ENCODE results near the gene ZNF701.
"Not testable (repeated sequence)": the region's sequence is repeated elsewhere in the genome, so short reads cannot be mapped to it uniquely, and the experiment has no call there.

The ZNF701 gene

DNA sequence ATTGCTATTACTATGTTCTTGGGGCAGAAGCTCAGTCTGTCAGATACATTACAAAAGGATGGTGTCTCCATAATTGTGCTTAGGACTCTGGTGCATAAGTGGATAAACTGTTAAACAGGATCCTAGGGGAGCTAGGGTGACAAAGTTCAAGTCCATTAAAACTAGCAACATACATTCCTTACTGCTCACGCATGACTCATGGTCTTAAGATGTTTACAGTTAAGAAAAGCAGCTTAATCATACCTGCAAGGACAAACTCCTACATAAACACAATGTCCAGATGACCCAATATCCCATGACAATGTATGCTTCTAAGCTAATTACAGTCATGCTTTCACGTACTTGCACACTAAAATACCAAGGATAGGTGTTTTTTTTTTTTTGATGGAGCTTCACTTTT lies 3.5 kb upstream of the ZNF701 start:
- Histone ChIP-seq H3K4me3 (ENCODE audit: low read length) (no peak overlapping the region), H3K9me3 (ENCODE audit: insufficient read depth, low read depth, low read length) (no peaks in the 10 kb centered on the region), H3K27ac (ENCODE audit: low read depth, low read length) (no peak overlapping the region), H3K36me3 (ENCODE audit: insufficient read depth, low read length) (0 out of 2 replicates have a peak, but pooled peaks cover 4% of the 10 kb centered on the region), H3K9ac (ENCODE audit: low read depth, low read length) (no peak overlapping the region), H3K27me3 (ENCODE audit: insufficient read depth, low read length) (no peaks in the 10 kb centered on the region), H3K4me1 (ENCODE audit: insufficient read depth, low read length) (peaks cover 20% of the 10 kb centered on the region)
- WGBS, result 94% methylated on average over 2 of the region's 2 CpGs

DNA sequence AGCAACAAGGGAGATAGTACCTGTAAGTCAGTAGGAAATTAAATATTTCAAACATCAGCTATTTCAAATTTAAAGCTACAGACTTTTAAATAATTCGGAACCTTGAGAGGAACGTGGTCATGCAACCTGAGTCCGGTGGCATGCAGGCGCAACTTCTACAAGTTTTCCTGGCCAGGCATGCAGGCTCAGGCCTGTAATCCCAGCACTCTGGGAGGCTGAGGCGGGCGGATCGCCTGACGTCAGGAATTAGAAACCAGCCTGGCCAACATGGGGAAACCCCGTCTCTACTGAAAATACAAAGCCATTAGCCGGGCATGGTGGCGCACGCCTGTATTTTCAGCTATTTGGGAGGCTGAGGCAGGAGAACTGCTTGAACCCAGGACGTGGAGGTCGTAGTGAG lies 2.2 kb upstream of the ZNF701 start:
- Histone ChIP-seq H3K27me3 (ENCODE audit: insufficient read depth, low read length) (no peaks in the 10 kb centered on the region), H3K27ac (ENCODE audit: low read depth, low read length) (no peak overlapping the region), H3K36me3 (ENCODE audit: insufficient read depth, low read length) (0 out of 2 replicates have a peak, but pooled peaks cover 8% of the 10 kb centered on the region), H3K9me3 (ENCODE audit: insufficient read depth, low read depth, low read length) (no peaks in the 10 kb centered on the region), H3K4me3 (ENCODE audit: low read length) (no peak overlapping the region), H3K4me1 (ENCODE audit: insufficient read depth, low read length) (peaks cover 20% of the 10 kb centered on the region), H3K9ac (ENCODE audit: low read depth, low read length) (no peak overlapping the region)
- 96% methylated on average over 14 of the region's 14 CpGs for WGBS

- H3K36me3 ChIP-seq (ENCODE audit: insufficient read depth, low read length), result peaks cover 20% of the 10 kb centered on the region
- H3K9ac ChIP-seq (ENCODE audit: low read depth, low read length), result peak overlapping the region; percentile 85
- 6% methylated on average over 13 of the region's 13 CpGs for WGBS
- peak overlapping the region; percentile 87 for H3K4me3 ChIP-seq (ENCODE audit: low read length)
- not testable (repeated sequence) for H3K9me3 ChIP-seq (ENCODE audit: insufficient read depth, low read depth, low read length); H3K27me3 ChIP-seq (ENCODE audit: insufficient read depth, low read length)
- peaks cover 20% of the 10 kb centered on the region for H3K4me1 ChIP-seq (ENCODE audit: insufficient read depth, low read length)
- peak overlapping the region; percentile 85 for H3K27ac ChIP-seq (ENCODE audit: low read depth, low read length)
Measured at GRCh38 chr19:52569638-52569999, 468 bp upstream of the ZNF701 start.

GRCh38 chr19:52584736-52585440 lies 14.8 kb downstream of the ZNF701 start:
- no peaks in the 10 kb centered on the region for H3K27me3 ChIP-seq (ENCODE audit: insufficient read depth, low read length)
- H3K36me3 ChIP-seq (ENCODE audit: insufficient read depth, low read length), result peaks cover 48% of the 10 kb centered on the region
- H3K4me1 ChIP-seq (ENCODE audit: insufficient read depth, low read length), result no peaks in the 10 kb centered on the region
- H3K27ac ChIP-seq (ENCODE audit: low read depth, low read length), result no peak overlapping the region
- WGBS, result 94% methylated on average over 39 of the region's 39 CpGs
- 0 out of 2 replicates have a peak, but pooled peaks cover 5% of the 10 kb centered on the region for H3K9me3 ChIP-seq (ENCODE audit: insufficient read depth, low read depth, low read length)
- H3K4me3 ChIP-seq (ENCODE audit: low read length), result no peak overlapping the region; the same call in 1 of the 2 replicates
- H3K9ac ChIP-seq (ENCODE audit: low read depth, low read length), result no peak overlapping the region

GRCh38 chr19:52585604-52586003 lies 15.5 kb downstream of the ZNF701 start:
- Histone ChIP-seq H3K4me3 (ENCODE audit: low read length) (no peak overlapping the region), H3K36me3 (ENCODE audit: insufficient read depth, low read length) (peaks cover 50% of the 10 kb centered on the region)

GRCh38 chr19:52590728-52591127 lies 20.6 kb downstream of the ZNF701 start:
- peaks cover 30% of the 10 kb centered on the region for H3K36me3 ChIP-seq (ENCODE audit: insufficient read depth, low read length)
- WGBS, result 92% methylated on average over 5 of the region's 5 CpGs
- H3K27ac ChIP-seq (ENCODE audit: low read depth, low read length), result no peak overlapping the region
- no peaks in the 10 kb centered on the region for H3K9me3 ChIP-seq (ENCODE audit: insufficient read depth, low read depth, low read length)
- H3K27me3 ChIP-seq (ENCODE audit: insufficient read depth, low read length), result no peaks in the 10 kb centered on the region
- H3K4me1 ChIP-seq (ENCODE audit: insufficient read depth, low read length), result no peaks in the 10 kb centered on the region
- no peak overlapping the region for H3K9ac ChIP-seq (ENCODE audit: low read depth, low read length)
- H3K4me3 ChIP-seq (ENCODE audit: low read length), result no peak overlapping the region

More at GRCh38 chr19:52585604-52586003, 15.5 kb downstream of the ZNF701 start:
- Histone ChIP-seq H3K4me1 (ENCODE audit: insufficient read depth, low read length) (no peaks in the 10 kb centered on the region), H3K27ac (ENCODE audit: low read depth, low read length) (no peak overlapping the region), H3K9ac (ENCODE audit: low read depth, low read length) (no peak overlapping the region), H3K27me3 (ENCODE audit: insufficient read depth, low read length) (no peaks in the 10 kb centered on the region), H3K9me3 (ENCODE audit: insufficient read depth, low read depth, low read length) (0 out of 2 replicates have a peak, but pooled peaks cover 5% of the 10 kb centered on the region)
- 96% methylated on average over 6 of the region's 6 CpGs for WGBS

DNA sequence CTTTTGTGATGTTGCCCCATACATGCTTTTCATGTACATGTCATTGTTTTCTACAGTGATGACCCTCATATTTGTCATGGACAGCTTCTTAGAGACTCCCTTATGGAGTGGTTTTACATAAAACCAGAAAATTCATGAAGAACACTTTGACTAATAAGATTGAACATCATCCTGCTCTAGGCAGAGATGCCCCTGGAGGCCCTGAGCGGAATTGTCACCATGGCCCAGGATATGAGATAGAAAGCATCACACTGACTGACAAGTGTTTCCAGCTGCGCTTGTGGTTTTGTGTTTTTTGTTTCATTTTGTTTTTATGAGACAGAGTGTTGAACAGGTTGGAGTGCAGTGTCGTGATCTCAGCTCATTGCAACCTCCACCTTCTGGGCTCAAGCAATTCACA lies 22.2 kb downstream of the ZNF701 start:
- Histone ChIP-seq H3K27me3 (ENCODE audit: insufficient read depth, low read length) (no peaks in the 10 kb centered on the region), H3K9ac (ENCODE audit: low read depth, low read length) (no peak overlapping the region), H3K4me1 (ENCODE audit: insufficient read depth, low read length) (no peaks in the 10 kb centered on the region), H3K27ac (ENCODE audit: low read depth, low read length) (no peak overlapping the region), H3K9me3 (ENCODE audit: insufficient read depth, low read depth, low read length) (no peaks in the 10 kb centered on the region), H3K36me3 (ENCODE audit: insufficient read depth, low read length) (peaks cover 43% of the 10 kb centered on the region), H3K4me3 (ENCODE audit: low read length) (no peak overlapping the region)
- 66% methylated on average over 3 of the region's 3 CpGs for WGBS

DNA sequence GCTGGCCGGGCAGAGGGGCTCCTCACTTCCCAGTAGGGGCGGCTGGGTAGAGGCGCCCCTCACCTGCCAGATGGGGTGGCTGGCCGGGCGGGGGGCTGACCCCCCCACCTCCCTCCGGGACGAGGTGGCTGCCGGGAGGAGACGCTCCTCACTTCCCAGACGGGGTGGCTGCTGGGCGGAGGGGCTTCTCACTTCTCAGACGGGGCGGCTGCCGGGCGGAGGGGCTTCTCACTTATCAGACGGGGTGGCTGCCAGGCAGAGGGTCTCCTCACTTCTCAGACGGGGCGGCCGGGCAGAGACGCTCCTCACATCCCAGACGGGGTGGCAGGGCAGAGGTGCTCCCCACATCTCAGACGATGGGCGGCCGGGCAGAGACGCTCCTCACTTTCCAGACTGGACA lies 23.4 kb downstream of the ZNF701 start:
- not testable (repeated sequence) for H3K9me3 ChIP-seq (ENCODE audit: insufficient read depth, low read depth, low read length); H3K27me3 ChIP-seq (ENCODE audit: insufficient read depth, low read length); H3K9ac ChIP-seq (ENCODE audit: low read depth, low read length); H3K27ac ChIP-seq (ENCODE audit: low read depth, low read length); H3K4me1 ChIP-seq (ENCODE audit: insufficient read depth, low read length); H3K4me3 ChIP-seq (ENCODE audit: low read length)
- H3K36me3 ChIP-seq (ENCODE audit: insufficient read depth, low read length), result peaks cover 44% of the 10 kb centered on the region
- WGBS, result 95% methylated on average over 21 of the region's 25 CpGs

GRCh38 chr19:52599241-52599640 lies 29.2 kb downstream of the ZNF701 start:
- Histone ChIP-seq H3K4me1 (ENCODE audit: insufficient read depth, low read length) (no peaks in the 10 kb centered on the region), H3K27ac (ENCODE audit: low read depth, low read length) (no peak overlapping the region), H3K9ac (ENCODE audit: low read depth, low read length) (no peak overlapping the region), H3K9me3 (ENCODE audit: insufficient read depth, low read depth, low read length) (no peaks in the 10 kb centered on the region), H3K36me3 (ENCODE audit: insufficient read depth, low read length) (peaks cover 30% of the 10 kb centered on the region), H3K27me3 (ENCODE audit: insufficient read depth, low read length) (0 out of 2 replicates have a peak, but pooled peaks cover 6% of the 10 kb centered on the region), H3K4me3 (ENCODE audit: low read length) (no peak overlapping the region; the same call in 1 of the 2 replicates)
- 87% methylated on average over 3 of the region's 3 CpGs for WGBS

DNA sequence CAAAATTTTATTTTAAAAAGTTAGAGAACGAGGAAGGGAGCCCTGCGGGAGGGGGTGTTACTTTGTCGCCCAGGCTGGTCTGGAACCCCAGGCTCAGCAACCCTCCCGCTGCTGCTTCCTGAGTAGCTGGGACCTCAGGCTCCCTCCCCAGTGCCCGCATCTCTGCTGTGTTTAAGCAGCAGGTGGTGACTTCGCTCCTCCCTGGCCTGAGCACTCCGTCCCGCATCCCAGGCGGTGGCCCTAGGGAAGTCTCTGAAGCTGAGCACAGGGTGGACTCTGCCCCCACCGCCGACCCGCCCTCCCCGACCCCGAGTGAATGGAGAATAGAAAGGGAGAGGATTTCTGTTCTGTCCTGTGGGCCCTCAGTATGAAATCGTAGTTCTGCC lies 30.5 kb downstream of the ZNF701 start:
- peaks cover 25% of the 10 kb centered on the region for H3K36me3 ChIP-seq (ENCODE audit: insufficient read depth, low read length)
- H3K4me3 ChIP-seq (ENCODE audit: low read length), result peak overlapping the region; percentile 99
- H3K27me3 ChIP-seq (ENCODE audit: insufficient read depth, low read length), result 0 out of 2 replicates have a peak, but pooled peaks cover 6% of the 10 kb centered on the region
- peak overlapping the region; percentile 50; the same call in 1 of the 2 replicates for H3K27ac ChIP-seq (ENCODE audit: low read depth, low read length)
- 8% methylated on average over 15 of the region's 15 CpGs for WGBS
- H3K4me1 ChIP-seq (ENCODE audit: insufficient read depth, low read length), result no peaks in the 10 kb centered on the region
- peak overlapping the region; percentile 34; the same call in 1 of the 2 replicates for H3K9ac ChIP-seq (ENCODE audit: low read depth, low read length)
- no peaks in the 10 kb centered on the region for H3K9me3 ChIP-seq (ENCODE audit: insufficient read depth, low read depth, low read length)

DNA sequence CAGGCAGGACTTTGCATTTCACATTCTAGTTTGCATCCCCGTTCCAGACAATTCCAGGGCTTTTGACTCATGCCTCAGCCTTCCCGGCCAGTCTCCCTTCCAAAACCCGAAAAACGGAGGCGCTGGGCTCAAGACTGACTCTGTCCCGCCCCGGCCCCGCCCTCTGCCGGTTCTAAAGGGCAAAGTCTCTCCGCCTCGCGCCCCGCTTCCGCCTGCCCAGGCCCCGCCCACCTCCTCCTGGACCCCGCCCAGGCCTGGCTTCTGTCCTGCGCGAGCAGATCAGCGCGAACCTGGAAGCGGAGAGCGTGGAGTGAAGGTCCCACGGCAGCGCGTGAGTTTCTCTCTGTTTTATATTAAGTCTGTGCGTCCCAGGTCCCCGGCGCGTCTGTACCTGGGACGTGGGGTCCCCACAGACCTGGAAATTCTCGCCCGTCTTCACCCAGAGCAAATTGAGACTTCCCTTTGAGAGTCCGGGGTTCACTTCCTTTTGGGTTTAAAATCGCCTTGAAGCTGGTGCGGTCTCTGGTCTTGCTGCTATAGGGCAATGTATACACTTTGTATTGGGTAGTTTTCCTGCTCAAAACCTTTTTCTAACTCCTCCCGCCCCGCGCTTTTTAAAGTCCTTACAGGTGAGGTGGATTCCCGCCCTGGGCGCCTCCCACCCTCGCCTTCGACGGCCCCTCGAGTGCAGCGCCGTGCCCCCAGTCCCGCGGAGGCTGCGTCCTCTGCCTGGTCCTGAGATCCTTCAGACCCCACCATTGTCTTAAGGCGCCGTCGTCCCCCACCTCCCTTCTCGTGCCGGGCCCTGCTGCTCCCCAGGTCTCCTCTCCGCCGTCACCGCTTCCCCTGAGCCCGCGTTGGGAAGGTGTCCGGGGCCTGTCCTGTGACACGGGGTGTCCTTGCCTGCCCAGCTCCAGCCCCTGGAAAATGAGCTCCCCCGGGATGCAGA lies 31.2 kb downstream of the ZNF701 start:
- peak overlapping the region; percentile 50; the same call in 1 of the 2 replicates for H3K27ac ChIP-seq (ENCODE audit: low read depth, low read length)

More for the DNA sequence above, 31.2 kb downstream of the ZNF701 start:
- Histone ChIP-seq H3K36me3 (ENCODE audit: insufficient read depth, low read length) (peaks cover 18% of the 10 kb centered on the region), H3K27me3 (ENCODE audit: insufficient read depth, low read length) (0 out of 2 replicates have a peak, but pooled peaks cover 6% of the 10 kb centered on the region), H3K9ac (ENCODE audit: low read depth, low read length) (peak overlapping the region; percentile 87), H3K9me3 (ENCODE audit: insufficient read depth, low read depth, low read length) (no peaks in the 10 kb centered on the region), H3K4me1 (ENCODE audit: insufficient read depth, low read length) (no peaks in the 10 kb centered on the region), H3K4me3 (ENCODE audit: low read length) (peak overlapping the region; percentile 99)
- WGBS, result under 1% methylated on average over 62 of the region's 62 CpGs

Data from HUES64 (cell line).